ENCODE data around the gene TRPC4. TPM values are rescaled to one million over a fixed set of nuclear protein-coding genes. Genes with fewer than 3 reads are reported as not detected.

The TRPC4 gene
- total RNA-seq, 2 experiments from 2014 or later, result not detected

- H3K27ac Mint-ChIP-seq, result no peak overlapping the region
Observed at GRCh38 chr13:37647031-37647650, 222.4 kb downstream of the TRPC4 start.

GRCh38 chr13:37646531-37646930, 223.0 kb downstream of the TRPC4 start:
- ChIA-PET POLR2A (interaction anchor here (0.6 kb wide), 1 partner anchor 24 kb away, joined by 3 read pairs; no protein-coding TSS in a partner anchor), CTCF (no interaction called here)
- DNase-seq, result no peak
- no peaks in the 10 kb centered on the region for H3K4me1 Mint-ChIP-seq
- H3K4me3 Mint-ChIP-seq, result no peak overlapping the region
- no peaks in the 10 kb centered on the region for H3K27me3 Mint-ChIP-seq
- no peak overlapping the region for H3K27ac Mint-ChIP-seq
- no peak for ATAC-seq
- H3K36me3 Mint-ChIP-seq (ENCODE audit: low read depth), result no peaks in the 10 kb centered on the region
- H3K9me3 Mint-ChIP-seq (ENCODE audit: low read depth), result peaks cover 2% of the 10 kb centered on the region
- intact Hi-C loops (cut with DNase I, micrococcal nuclease), result no loop called here

More at GRCh38 chr13:37647031-37647650, 222.4 kb downstream of the TRPC4 start:
- CTCF ChIA-PET, result interaction anchor here (0.6 kb wide), 1 partner anchor 132 kb away, joined by 3 read pairs; no protein-coding TSS in a partner anchor
- intact Hi-C loops (cut with DNase I, micrococcal nuclease), result no loop called here
- no peaks in the 10 kb centered on the region for H3K27me3 Mint-ChIP-seq
- no peaks in the 10 kb centered on the region for H3K4me1 Mint-ChIP-seq
- no peak overlapping the region for H3K4me3 Mint-ChIP-seq
- no peak for ATAC-seq
- no peaks in the 10 kb centered on the region for H3K36me3 Mint-ChIP-seq (ENCODE audit: low read depth)
- peaks cover 2% of the 10 kb centered on the region for H3K9me3 Mint-ChIP-seq (ENCODE audit: low read depth)
- POLR2A ChIA-PET, result no interaction called here
- no peak for DNase-seq

- Mint-ChIP-seq H3K27ac (no peak overlapping the region), H3K4me1 (no peaks in the 10 kb centered on the region), H3K4me3 (no peak overlapping the region), H3K9me3 (ENCODE audit: low read depth) (peaks cover 2% of the 10 kb centered on the region), H3K27me3 (no peaks in the 10 kb centered on the region), H3K36me3 (ENCODE audit: low read depth) (no peaks in the 10 kb centered on the region)
- ATAC-seq, result no peak
- ChIA-PET CTCF (no interaction called here), POLR2A (no interaction called here)
- intact Hi-C loops (cut with DNase I, micrococcal nuclease), result no loop called here
- no peak for DNase-seq
Observed at GRCh38 chr13:37645181-37645740, 224.3 kb downstream of the TRPC4 start.

GRCh38 chr13:37641391-37641790, 228.2 kb downstream of the TRPC4 start:
- H3K4me1 Mint-ChIP-seq, result no peaks in the 10 kb centered on the region
- intact Hi-C loops (cut with DNase I, micrococcal nuclease), result no loop called here
- ChIA-PET POLR2A (no interaction called here), CTCF (interaction anchor here (1.1 kb wide), 1 partner anchor 18 kb away, joined by 3 read pairs; no protein-coding TSS in a partner anchor)
- no peaks in the 10 kb centered on the region for H3K27me3 Mint-ChIP-seq
- DNase-seq (no peak), ATAC-seq (no peak)
- H3K9me3 Mint-ChIP-seq (ENCODE audit: low read depth), result peaks cover 2% of the 10 kb centered on the region
- no peak overlapping the region for H3K4me3 Mint-ChIP-seq
- no peaks in the 10 kb centered on the region for H3K36me3 Mint-ChIP-seq (ENCODE audit: low read depth)
- H3K27ac Mint-ChIP-seq, result no peak overlapping the region

- DNase-seq, result no peak
- H3K4me3 Mint-ChIP-seq, result no peak overlapping the region
- no peaks in the 10 kb centered on the region for H3K27me3 Mint-ChIP-seq
- H3K27ac Mint-ChIP-seq, result no peak overlapping the region
- no peak for ATAC-seq
- CTCF ChIA-PET, result no interaction called here
- intact Hi-C loops (cut with DNase I, micrococcal nuclease), result no loop called here
- peaks cover 2% of the 10 kb centered on the region for H3K9me3 Mint-ChIP-seq (ENCODE audit: low read depth)
- POLR2A ChIA-PET, result interaction anchor here (0.6 kb wide), 1 partner anchor 350 kb away, joined by 3 read pairs; no protein-coding TSS in a partner anchor
- no peaks in the 10 kb centered on the region for H3K36me3 Mint-ChIP-seq (ENCODE audit: low read depth)
- H3K4me1 Mint-ChIP-seq, result no peaks in the 10 kb centered on the region
Observed at GRCh38 chr13:37640499-37640898, 229.1 kb downstream of the TRPC4 start.

GRCh38 chr13:37636701-37637100, 232.9 kb downstream of the TRPC4 start:
- ChIA-PET CTCF (no interaction called here), POLR2A (no interaction called here)
- no peak for DNase-seq
- ATAC-seq, result no peak
- Mint-ChIP-seq H3K27me3 (no peaks in the 10 kb centered on the region), H3K4me1 (no peaks in the 10 kb centered on the region), H3K4me3 (no peak overlapping the region), H3K9me3 (ENCODE audit: low read depth) (no peaks in the 10 kb centered on the region), H3K27ac (no peak overlapping the region), H3K36me3 (ENCODE audit: low read depth) (no peaks in the 10 kb centered on the region)
- intact Hi-C loops (cut with DNase I, micrococcal nuclease), result no loop called here

GRCh38 chr13:37632294-37632693, 237.3 kb downstream of the TRPC4 start:
- POLR2A ChIA-PET, result no interaction called here
- CTCF ChIA-PET, result no interaction called here
- ATAC-seq (no peak), DNase-seq (no peak)
- intact Hi-C loops (cut with DNase I, micrococcal nuclease), result no loop called here
- Mint-ChIP-seq H3K4me1 (no peaks in the 10 kb centered on the region), H3K27me3 (no peaks in the 10 kb centered on the region), H3K4me3 (no peak overlapping the region), H3K9me3 (ENCODE audit: low read depth) (no peaks in the 10 kb centered on the region), H3K36me3 (ENCODE audit: low read depth) (no peaks in the 10 kb centered on the region), H3K27ac (no peak overlapping the region)

GRCh38 chr13:37627428-37627827, 242.1 kb downstream of the TRPC4 start:
- no peaks in the 10 kb centered on the region for H3K4me1 Mint-ChIP-seq
- POLR2A ChIA-PET, result no interaction called here
- ATAC-seq (no peak), DNase-seq (no peak)
- H3K9me3 Mint-ChIP-seq (ENCODE audit: low read depth), result no peaks in the 10 kb centered on the region
- no peak overlapping the region for H3K27ac Mint-ChIP-seq
- CTCF ChIA-PET, result no interaction called here
- H3K36me3 Mint-ChIP-seq (ENCODE audit: low read depth), result no peaks in the 10 kb centered on the region
- intact Hi-C loops (cut with DNase I, micrococcal nuclease), result no loop called here
- no peak overlapping the region for H3K4me3 Mint-ChIP-seq
- H3K27me3 Mint-ChIP-seq, result no peaks in the 10 kb centered on the region

- Mint-ChIP-seq H3K27ac (no peak overlapping the region), H3K27me3 (no peaks in the 10 kb centered on the region), H3K9me3 (ENCODE audit: low read depth) (no peaks in the 10 kb centered on the region), H3K4me3 (no peak overlapping the region), H3K4me1 (no peaks in the 10 kb centered on the region), H3K36me3 (ENCODE audit: low read depth) (no peaks in the 10 kb centered on the region)
- ATAC-seq, result no peak
- DNase-seq, result no peak
- intact Hi-C loops (cut with DNase I, micrococcal nuclease), result no loop called here
- POLR2A ChIA-PET, result no interaction called here
- CTCF ChIA-PET, result interaction anchor here (1.1 kb wide), 1 partner anchor 13 kb away, joined by 3 read pairs; no protein-coding TSS in a partner anchor
Observed at GRCh38 chr13:37621811-37622361, 247.7 kb downstream of the TRPC4 start.

- Mint-ChIP-seq H3K27ac (no peak overlapping the region), H3K9me3 (ENCODE audit: low read depth) (no peaks in the 10 kb centered on the region), H3K4me1 (no peaks in the 10 kb centered on the region), H3K4me3 (no peak overlapping the region), H3K27me3 (no peaks in the 10 kb centered on the region), H3K36me3 (ENCODE audit: low read depth) (no peaks in the 10 kb centered on the region)
- ATAC-seq (no peak), DNase-seq (no peak)
- intact Hi-C loops (cut with DNase I, micrococcal nuclease), result no loop called here
- POLR2A ChIA-PET, result interaction anchor here (0.6 kb wide), 1 partner anchor 16 kb away, joined by 5 read pairs; no protein-coding TSS in a partner anchor
- CTCF ChIA-PET, result no interaction called here
Observed at GRCh38 chr13:37618554-37618953, 251.0 kb downstream of the TRPC4 start.

- Mint-ChIP-seq H3K4me3 (no peak overlapping the region), H3K9me3 (ENCODE audit: low read depth) (no peaks in the 10 kb centered on the region), H3K27me3 (no peaks in the 10 kb centered on the region), H3K4me1 (no peaks in the 10 kb centered on the region), H3K36me3 (ENCODE audit: low read depth) (no peaks in the 10 kb centered on the region), H3K27ac (no peak overlapping the region)
- ATAC-seq, result no peak
- ChIA-PET CTCF (interaction anchor here (1.0 kb wide), 1 partner anchor 15 kb away, joined by 3 read pairs; no protein-coding TSS in a partner anchor), POLR2A (no interaction called here)
- no peak for DNase-seq
- intact Hi-C loops (cut with DNase I, micrococcal nuclease), result no loop called here
Observed at GRCh38 chr13:37617173-37617572, 252.4 kb downstream of the TRPC4 start.

- no peaks in the 10 kb centered on the region for H3K27me3 Mint-ChIP-seq
- intact Hi-C loops (cut with DNase I, micrococcal nuclease), result no loop called here
- DNase-seq (no peak), ATAC-seq (no peak)
- no peak overlapping the region for H3K4me3 Mint-ChIP-seq
- no peak overlapping the region for H3K27ac Mint-ChIP-seq
- no peaks in the 10 kb centered on the region for H3K9me3 Mint-ChIP-seq (ENCODE audit: low read depth)
- no peaks in the 10 kb centered on the region for H3K4me1 Mint-ChIP-seq
- ChIA-PET POLR2A (no interaction called here), CTCF (interaction anchor here (0.6 kb wide), 1 partner anchor 1805 kb away, joined by 5 read pairs; no protein-coding TSS in a partner anchor)
- H3K36me3 Mint-ChIP-seq (ENCODE audit: low read depth), result no peaks in the 10 kb centered on the region
Observed at GRCh38 chr13:37616131-37616530, 253.4 kb downstream of the TRPC4 start.
